IMR-90 (cell line): ENCODE results near the gene DOCK10. TPM values are rescaled to one million over a fixed set of nuclear protein-coding genes. Genes with fewer than 3 reads are reported as not detected.

Experiments
- ATAC-seq: fragments of 200-7000 bp; cut with Tn5 transposase; 2 replicates; pipeline ENCODE4 v1.9.1; 2020; ENCODE audit warnings: low read depth, mild to moderate bottlenecking, moderate library complexity
- BruUV-seq: library from RNA; stranded (reverse); fragments of 400-500 nt; replicated peaks from 2 replicates; lab custom pipeline; 2021; lab: Mats Ljungman, UMichigan
- CTCF ChIA-PET: fragments of 300-600 bp; formaldehyde crosslinking; extraction: SDS; loops from one replicate; lab custom pipeline; 2021; ENCODE audit warnings: antibody characterized with exemption; lab: Yijun Ruan, JAX
- POLR2A ChIA-PET: fragments of 300-600 bp; sonication (Branson Sonifier 250); formaldehyde crosslinking; loops from one replicate; lab custom pipeline; 2022; ENCODE audit warnings: antibody characterized with exemption; ENCODE audit not compliant: unreplicated experiment; lab: Charles Lee
- DNase-seq: peaks from one replicate; pipeline ENCODE4 v3.0.0; 2013
- H2AFZ ChIP-seq: replicated peaks from 2 replicates; pipeline ENCODE3; 2013; ENCODE audit warnings: low read length, mild to moderate bottlenecking; ENCODE audit not compliant: poor library complexity
- H2AK5ac ChIP-seq: 2 replicates; pipeline ENCODE4 v1.6.1; 2013; ENCODE audit warnings: low read depth, low read length, inconsistent platforms
- H2AK9ac ChIP-seq: replicated peaks from 2 replicates; pipeline ENCODE3; 2013; ENCODE audit warnings: mild to moderate bottlenecking, low read depth, low read length, moderate library complexity; ENCODE audit not compliant: poor library complexity
- H2BK120ac ChIP-seq: 2 replicates; pipeline ENCODE4 v1.6.1; 2013; ENCODE audit warnings: low read depth, low read length, inconsistent platforms
- H2BK15ac ChIP-seq: 3 replicates; pipeline ENCODE4 v1.6.1; 2013; ENCODE audit warnings: low read depth, low read length, inconsistent platforms
- H2BK20ac ChIP-seq: 2 replicates; pipeline ENCODE4 v1.6.1; 2013; ENCODE audit warnings: low read depth, mild to moderate bottlenecking, inconsistent platforms, low read length, moderate library complexity
- H2BK5ac ChIP-seq: 2 replicates; pipeline ENCODE4 v1.6.1; 2013; ENCODE audit warnings: mild to moderate bottlenecking, low read depth, low read length, inconsistent platforms; ENCODE audit not compliant: poor library complexity, severe bottlenecking
- H3K14ac ChIP-seq: replicated peaks from 2 replicates; pipeline ENCODE4 v1.6.1; 2013; ENCODE audit warnings: low read depth, low read length, inconsistent platforms
- H3K18ac ChIP-seq: 2 replicates; pipeline ENCODE4 v1.6.1; 2013; ENCODE audit warnings: low read depth, low read length, control low read depth
- H3K23ac ChIP-seq: 2 replicates; pipeline ENCODE4 v1.6.1; 2013; ENCODE audit warnings: low read depth, low read length, inconsistent platforms
- H3K27ac ChIP-seq: 2 replicates; pipeline ENCODE4 v1.5.1; 2013; ENCODE audit warnings: mild to moderate bottlenecking, control low read depth, low read length; ENCODE audit not compliant: insufficient read depth
- H3K27me3 ChIP-seq: 2 replicates; pipeline ENCODE4 v1.6.1; 2013; ENCODE audit warnings: low read length; ENCODE audit not compliant: control insufficient read depth, insufficient read depth
- H3K36me3 ChIP-seq: 2 replicates; pipeline ENCODE4 v1.6.1; 2013; ENCODE audit warnings: low read length, mixed read lengths; ENCODE audit not compliant: control insufficient read depth, insufficient read depth
- H3K4ac ChIP-seq: 2 replicates; pipeline ENCODE4 v1.6.1; 2013; ENCODE audit warnings: low read depth, low read length, inconsistent platforms
- H3K4me1 ChIP-seq: 2 replicates; pipeline ENCODE4 v1.6.1; 2013; ENCODE audit warnings: low read length, mixed read lengths; ENCODE audit not compliant: control insufficient read depth, insufficient read depth
- H3K4me2 ChIP-seq: 2 replicates; pipeline ENCODE4 v1.6.1; 2013; ENCODE audit warnings: low read depth, mild to moderate bottlenecking, control low read depth, low read length, moderate library complexity
- H3K4me3 ChIP-seq: 2 replicates; pipeline ENCODE4 v1.5.1; 2013; ENCODE audit warnings: low read depth, mild to moderate bottlenecking, control low read depth, low read length, moderate library complexity; ENCODE audit not compliant: insufficient read depth
- H3K56ac ChIP-seq: 2 replicates; pipeline ENCODE4 v1.6.1; 2013; ENCODE audit warnings: low read length, inconsistent platforms; ENCODE audit not compliant: insufficient read depth; ENCODE audit errors: extremely low read depth
- H3K79me1 ChIP-seq, 2 experiments: 2 replicates each; pipeline ENCODE4 v1.6.1; 2013; ENCODE audit warnings: low read length in 2 of 2, inconsistent platforms in 1 of 2, low read depth in 1 of 2
- H3K9ac ChIP-seq: 2 replicates; pipeline ENCODE4 v1.6.1; 2013; ENCODE audit warnings: low read depth, low read length, control low read depth
- H3K9me1 ChIP-seq: 2 replicates; pipeline ENCODE4 v1.6.1; 2013; ENCODE audit warnings: low read length, inconsistent platforms; ENCODE audit not compliant: insufficient read depth
- H3K9me3 ChIP-seq: 2 replicates; pipeline ENCODE4 v1.6.1; 2013; ENCODE audit warnings: low read length; ENCODE audit not compliant: control insufficient read depth, insufficient read depth
- H4K20me1 ChIP-seq: 2 replicates; pipeline ENCODE4 v1.6.1; 2013; ENCODE audit warnings: low read length, inconsistent platforms; ENCODE audit not compliant: insufficient read depth
- H4K5ac ChIP-seq: 2 replicates; pipeline ENCODE4 v1.6.1; 2013; ENCODE audit warnings: mild to moderate bottlenecking, low read depth, low read length, control low read depth
- H4K8ac ChIP-seq, 2 experiments: 2 replicates each; pipeline ENCODE4 v1.6.1; 2013; ENCODE audit warnings: low read depth in 2 of 2, low read length in 2 of 2, control low read depth in 1 of 2, inconsistent platforms in 1 of 2
- H4K91ac ChIP-seq: 2 replicates; pipeline ENCODE4 v1.6.1; 2013; ENCODE audit warnings: low read depth, low read length, inconsistent platforms; ENCODE audit not compliant: insufficient read depth
- CHD1 ChIP-seq: IDR thresholded peaks from 2 replicates; pipeline ENCODE4 v1.6.1; 2012; ENCODE audit warnings: low read depth, low read length, improper control_type of control experiment
- RCOR1 ChIP-seq: IDR thresholded peaks from 2 replicates; pipeline ENCODE4 v1.6.1; 2012; ENCODE audit warnings: mild to moderate bottlenecking, low read length, improper control_type of control experiment; ENCODE audit not compliant: insufficient replicate concordance
- SMC3 ChIP-seq: fragments of 150-350 bp; IDR thresholded peaks from 2 replicates; pipeline ENCODE4 v1.6.1; 2016; ENCODE audit warnings: low read depth, mild to moderate bottlenecking, antibody characterized with exemption, low read length, moderate library complexity
- WGBS, 2 experiments: methylation state at CpG; one replicate each; pipeline versions ENCODE4 v1.1.5 to v1.1.7; 2013; ENCODE audit warnings: missing lambda C conversion rate in 2 of 2; ENCODE audit not compliant: insufficient read length in 1 of 2; ENCODE audit errors: extremely low coverage in 2 of 2; 5-methylcytosine and 5-hydroxymethylcytosine counted together
- dilution Hi-C: fragments of 300-500 bp; cut with HindIII; formaldehyde crosslinking; loops from one replicate; pipeline ENCODE4 v1.14.3; 2018; ENCODE audit warnings: low sequenced_read_pairs; ENCODE audit not compliant: unreplicated experiment
- in situ Hi-C: fragments of 300-500 bp; cut with MboI; formaldehyde crosslinking; loops from 3 replicates; pipeline ENCODE4 v1.14.3; 2019; ENCODE audit warnings: low sequenced_read_pairs, inconsistent platforms, mixed read lengths
- intact Hi-C: fragments of 100-400 bp; cut with micrococcal nuclease; formaldehyde crosslinking; loops from 2 replicates; pipeline ENCODE4 v1.10.0; 2022
- polyA plus RNA-seq, 3 experiments: library from polyadenylated mRNA; depleted of rRNA; stranded (reverse); fragments of >200 nt; gene quantifications; 2 replicates each; pipeline ENCODE4 v1.2.3, GENCODE V29; 2012; ENCODE audit warnings: low replicate concordance in 1 of 3
- total RNA-seq: library from RNA; depleted of rRNA; stranded (reverse); fragments of >200 nt; gene quantifications from 2 replicates; pipeline ENCODE4 v1.2.3, GENCODE V29; 2012
- TF ChIP-seq, protein P1 (sequence below): fragments of 150-350 bp; IDR thresholded peaks from 2 replicates; pipeline ENCODE4 v1.6.1; 2017; ENCODE audit warnings: mild to moderate bottlenecking, antibody characterized with exemption, low read length, low read depth

The DOCK10 gene
- total and polyA plus RNA-seq, 2 of the 4 experiments (the other 2 are of a cell fraction): 58.6 to 75.3 TPM

- H3K56ac ChIP-seq: no peak overlapping the region
- DNase-seq (peak; percentile 37), ATAC-seq (no peak)
- no peak overlapping the region for H2BK15ac ChIP-seq
- H2AK5ac ChIP-seq: no peak overlapping the region
- H3K79me1 ChIP-seq: peaks cover 7 to 50% of the 10 kb centered on the region in 2 experiments; a peak in 3 of 4 replicates
- POLR2A ChIA-PET: no interaction called here
- no peak overlapping the region for H3K4ac ChIP-seq
- no peak overlapping the region for H3K9ac ChIP-seq
- H2AK9ac ChIP-seq: no peak overlapping the region
- H3K4me2 ChIP-seq: peak overlapping the region; percentile 36; the same call in 1 of the 2 replicates
- H3K4me1 ChIP-seq: peaks cover 2% of the 10 kb centered on the region; the same call in 1 of the 2 replicates
- peaks cover 4% of the 10 kb centered on the region; the same call in 1 of the 2 replicates for H3K9me1 ChIP-seq
- no CpG with 5 or more reads among the region's 5 CpGs for WGBS, 2 experiments
- no peak overlapping the region for H3K4me3 ChIP-seq
- no TSS peak for BruUV-seq
- H4K5ac ChIP-seq: no peak overlapping the region
- H2BK5ac ChIP-seq: no peak overlapping the region
- dilution Hi-C loops: no loop called here
- no peaks in the 10 kb centered on the region for H3K9me3 ChIP-seq
- no peak overlapping the region for H2AFZ ChIP-seq
- no peak overlapping the region for H2BK120ac ChIP-seq
- H2BK20ac ChIP-seq: no peak overlapping the region
- intact Hi-C loops: no loop called here
- in situ Hi-C loops: no loop called here
- H3K18ac ChIP-seq: no peak overlapping the region
- no peaks in the 10 kb centered on the region for H3K36me3 ChIP-seq
- no peak overlapping the region for H3K27ac ChIP-seq
- no peak overlapping the region for H3K23ac ChIP-seq
- TF ChIP-seq SMC3 (no peak), CHD1 (no peak), RCOR1 (no peak)
- TF ChIP-seq, protein P1, sequence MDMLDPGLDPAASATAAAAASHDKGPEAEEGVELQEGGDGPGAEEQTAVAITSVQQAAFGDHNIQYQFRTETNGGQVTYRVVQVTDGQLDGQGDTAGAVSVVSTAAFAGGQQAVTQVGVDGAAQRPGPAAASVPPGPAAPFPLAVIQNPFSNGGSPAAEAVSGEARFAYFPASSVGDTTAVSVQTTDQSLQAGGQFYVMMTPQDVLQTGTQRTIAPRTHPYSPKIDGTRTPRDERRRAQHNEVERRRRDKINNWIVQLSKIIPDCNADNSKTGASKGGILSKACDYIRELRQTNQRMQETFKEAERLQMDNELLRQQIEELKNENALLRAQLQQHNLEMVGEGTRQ: no peak
- no peaks in the 10 kb centered on the region for H3K27me3 ChIP-seq
- no peaks in the 10 kb centered on the region for H4K20me1 ChIP-seq
- H3K14ac ChIP-seq: no peak overlapping the region
- H4K8ac ChIP-seq: no peak overlapping the region
- H4K91ac ChIP-seq: no peak overlapping the region
- CTCF ChIA-PET: no interaction called here
These were observed 4.6 kb downstream of the DOCK10 start for GRCh38 chr2:225037415-225038230.
